BJ (cell line): ENCODE results near the gene VPS52. TPM values are rescaled to one million over a fixed set of nuclear protein-coding genes. Genes with fewer than 3 reads are reported as not detected.

Experiments used
- CTCF ChIA-PET: fragments of 350-600 bp; formaldehyde crosslinking; extraction: SDS; loops from one replicate; lab custom pipeline; 2021; ENCODE audit warnings: antibody characterized with exemption, inconsistent platforms; lab: Yijun Ruan, JAX
- POLR2A ChIA-PET: fragments of 300-600 bp; sonication (Branson Sonifier 250); formaldehyde crosslinking; extraction: SDS; loops from one replicate; lab custom pipeline; 2021; ENCODE audit warnings: antibody characterized with exemption; lab: Charles Lee
- DNase-seq: peaks from one replicate; pipeline ENCODE4 v3.0.0-alpha.2; 2011; ENCODE audit warnings: low read depth
- H3K27me3 ChIP-seq: 2 replicates; pipeline ENCODE4 v1.6.0; 2011; ENCODE audit warnings: low read length; ENCODE audit not compliant: control insufficient read depth, insufficient read depth
- H3K36me3 ChIP-seq: 2 replicates; pipeline ENCODE4 v1.5.1; 2011; ENCODE audit warnings: low read length; ENCODE audit not compliant: control insufficient read depth, insufficient read depth
- H3K4me3 ChIP-seq: 2 replicates; pipeline ENCODE4 v1.5.1; 2011; ENCODE audit warnings: low read depth, mild to moderate bottlenecking, control low read depth, low read length
- CTCF ChIP-seq: IDR thresholded peaks from 2 replicates; pipeline ENCODE4 v1.5.1; 2011; ENCODE audit warnings: low read depth, mild to moderate bottlenecking, control low read depth, inconsistent platforms, low read length, moderate library complexity; ENCODE audit not compliant: insufficient read depth
- polyA plus RNA-seq: library from polyadenylated mRNA; depleted of rRNA; stranded (reverse); fragments of >200 nt; gene quantifications from 2 replicates; pipeline ENCODE4 v1.2.3, GENCODE V29; 2011

VPS52 gene
- polyA plus RNA-seq, 1 experiment: 89.8 TPM

GRCh38 chr6:33215271-33216116, 56.2 kb downstream of the VPS52 start:
- Histone ChIP-seq H3K36me3 (peaks cover 6% of the 10 kb centered on the region), H3K27me3 (no peaks in the 10 kb centered on the region; the same call in 1 of the 2 replicates)
- CTCF ChIA-PET: interaction anchor here (0.8 to 1.2 kb wide), 2 partner anchors 24 to 96 kb away, joined by 3 read pairs; no protein-coding TSS in a partner anchor

GRCh38 chr6:33213989-33214335, 57.7 kb downstream of the VPS52 start:
- Histone ChIP-seq H3K4me3 (peak overlapping the region; percentile 40), H3K36me3 (peaks cover 12% of the 10 kb centered on the region), H3K27me3 (no peaks in the 10 kb centered on the region; the same call in 1 of the 2 replicates)
- no peak for TF ChIP-seq CTCF
- no peak for DNase-seq
- POLR2A ChIA-PET: no interaction called here
- CTCF ChIA-PET: no interaction called here

More at GRCh38 chr6:33215271-33216116, 56.2 kb downstream of the VPS52 start:
- DNase-seq: no peak
- no peak overlapping the region for H3K4me3 ChIP-seq
- TF ChIP-seq CTCF: no peak
- POLR2A ChIA-PET: no interaction called here

GRCh38 chr6:33213166-33213988, 58.3 kb downstream of the VPS52 start:
- Histone ChIP-seq H3K4me3 (peak overlapping the region; percentile 40), H3K36me3 (peaks cover 12% of the 10 kb centered on the region), H3K27me3 (no peaks in the 10 kb centered on the region; the same call in 1 of the 2 replicates)
- no peak for TF ChIP-seq CTCF
- ChIA-PET POLR2A (interaction anchor here (0.6 kb wide), 1 partner anchor 241 kb away, joined by 3 read pairs; no protein-coding TSS in a partner anchor), CTCF (interaction anchor here (0.6 to 1.8 kb wide), 5 partner anchors 15 to 1168 kb away, joined by 3 to 5 read pairs (median 3); no protein-coding TSS in a partner anchor)
- no peak for DNase-seq

GRCh38 chr6:33212857-33213165, 58.9 kb downstream of the VPS52 start:
- H3K36me3 ChIP-seq: peaks cover 12% of the 10 kb centered on the region
- POLR2A ChIA-PET: interaction anchor here (0.6 kb wide), 1 partner anchor 241 kb away, joined by 3 read pairs; no protein-coding TSS in a partner anchor
- no peak for TF ChIP-seq CTCF
- peak overlapping the region; percentile 40 for H3K4me3 ChIP-seq
- CTCF ChIA-PET: interaction anchor here (0.6 to 1.8 kb wide), 5 partner anchors 16 to 1167 kb away, joined by 3 to 5 read pairs (median 3); no protein-coding TSS in a partner anchor
- DNase-seq: no peak
- H3K27me3 ChIP-seq: no peaks in the 10 kb centered on the region; the same call in 1 of the 2 replicates
